MM.1S (cell line): ENCODE data around the gene KDM4C.

Experiments
- DNase-seq: peaks from one replicate; pipeline ENCODE4 v3.0.0-alpha.2; 2015
- H2AFZ ChIP-seq: fragments of 300-600 bp; sonication (generic); 2 replicates; pipeline ENCODE4 v1.6.0; 2016; ENCODE audit warnings: antibody characterized with exemption, low read length
- H3F3A ChIP-seq: fragments of 300-600 bp; sonication (generic); 2 replicates; pipeline ENCODE4 v1.6.1; 2016; ENCODE audit warnings: mild to moderate bottlenecking, antibody characterized with exemption, low read length, moderate library complexity, mixed read lengths; ENCODE audit not compliant: insufficient read depth
- H3K27ac ChIP-seq: fragments of 300-600 bp; sonication (generic); 2 replicates; pipeline ENCODE4 v1.5.1; 2016; ENCODE audit warnings: mild to moderate bottlenecking, low read length
- H3K27me3 ChIP-seq: fragments of 300-600 bp; sonication (generic); replicated peaks from 2 replicates; pipeline ENCODE4 v1.6.0; 2016; ENCODE audit warnings: low read length; ENCODE audit not compliant: insufficient read depth
- H3K36me3 ChIP-seq: fragments of 300-600 bp; sonication (generic); replicated peaks from 2 replicates; pipeline ENCODE4 v1.6.1; 2016; ENCODE audit warnings: mild to moderate bottlenecking, low read length, mixed read lengths; ENCODE audit not compliant: insufficient read depth
- H3K4me1 ChIP-seq: fragments of 300-600 bp; sonication (generic); 2 replicates; pipeline ENCODE4 v1.6.1; 2016; ENCODE audit warnings: low read length, mixed read lengths
- H3K4me2 ChIP-seq: fragments of 300-600 bp; sonication (generic); 2 replicates; pipeline ENCODE4 v1.6.0; 2016; ENCODE audit warnings: low read depth, low read length
- H3K4me3 ChIP-seq: fragments of 300-600 bp; sonication (generic); 2 replicates; pipeline ENCODE4 v1.5.1; 2016; ENCODE audit warnings: low read length, mixed read lengths
- H3K79me2 ChIP-seq: fragments of 300-600 bp; sonication (generic); 2 replicates; pipeline ENCODE4 v1.6.1; 2016; ENCODE audit warnings: mixed run types, low read length, mixed read lengths
- H3K9ac ChIP-seq: fragments of 300-600 bp; sonication (generic); 2 replicates; pipeline ENCODE4 v1.6.1; 2016; ENCODE audit warnings: low read length, mixed read lengths
- H3K9me2 ChIP-seq: fragments of 300-600 bp; sonication (generic); replicated peaks from 2 replicates; pipeline ENCODE4 v1.6.1; 2016; ENCODE audit warnings: mild to moderate bottlenecking, low read length, mixed read lengths; ENCODE audit not compliant: insufficient read depth
- H3K9me3 ChIP-seq: fragments of 300-600 bp; sonication (generic); replicated peaks from 2 replicates; pipeline ENCODE4 v1.6.1; 2016; ENCODE audit warnings: mild to moderate bottlenecking, low read length, mixed read lengths; ENCODE audit not compliant: insufficient read depth
- H4K20me1 ChIP-seq: fragments of 300-600 bp; sonication (generic); 2 replicates; pipeline ENCODE4 v1.6.1; 2016; ENCODE audit warnings: mild to moderate bottlenecking, low read length, moderate library complexity, mixed read lengths; ENCODE audit not compliant: insufficient read depth
- CTCF ChIP-seq: fragments of 300-600 bp; sonication (generic); IDR thresholded peaks from 2 replicates; pipeline ENCODE4 v1.5.1; 2016; ENCODE audit warnings: antibody characterized with exemption, low read length, mixed read lengths
- EZH2 ChIP-seq: fragments of 300-600 bp; sonication (generic); optimal IDR thresholded peaks from 2 replicates; pipeline ENCODE3; 2017; ENCODE audit warnings: low read depth, mild to moderate bottlenecking, antibody characterized with exemption, low read length, mixed read lengths
- EZH2phosphoT487 ChIP-seq: fragments of 300-600 bp; sonication (generic); IDR thresholded peaks from 2 replicates; pipeline ENCODE4 v1.6.1; 2018; ENCODE audit warnings: antibody characterized with exemption, low read length

Gene KDM4C

GRCh38 chr9:6977761-6978160 is 220.0 kb downstream of the KDM4C start:
- Histone ChIP-seq H3K36me3 (no peaks in the 10 kb centered on the region), H3F3A (no peaks in the 10 kb centered on the region), H2AFZ (no peak overlapping the region), H3K27me3 (no peaks in the 10 kb centered on the region), H3K79me2 (no peaks in the 10 kb centered on the region), H3K27ac (no peak overlapping the region), H3K4me2 (no peak overlapping the region), H4K20me1 (0 out of 2 replicates have a peak, but pooled peaks cover 3% of the 10 kb centered on the region), H3K4me3 (no peak overlapping the region), H3K4me1 (no peaks in the 10 kb centered on the region), H3K9me2 (no peaks in the 10 kb centered on the region), H3K9ac (no peak overlapping the region), H3K9me3 (no peaks in the 10 kb centered on the region)
- DNase-seq = no peak
- TF ChIP-seq CTCF (no peak), EZH2 (no peak), EZH2phosphoT487 (no peak)

GRCh38 chr9:6978591-6978990 is 220.8 kb downstream of the KDM4C start:
- no peak for DNase-seq
- H3F3A ChIP-seq = no peaks in the 10 kb centered on the region
- H3K4me3 ChIP-seq = no peak overlapping the region
- H4K20me1 ChIP-seq = 0 out of 2 replicates have a peak, but pooled peaks cover 3% of the 10 kb centered on the region
- H3K4me2 ChIP-seq = no peak overlapping the region
- no peaks in the 10 kb centered on the region for H3K27me3 ChIP-seq
- no peaks in the 10 kb centered on the region for H3K9me2 ChIP-seq
- H3K79me2 ChIP-seq = no peaks in the 10 kb centered on the region
- H3K4me1 ChIP-seq = no peaks in the 10 kb centered on the region
- H2AFZ ChIP-seq = no peak overlapping the region
- H3K27ac ChIP-seq = no peak overlapping the region
- H3K36me3 ChIP-seq = no peaks in the 10 kb centered on the region
- H3K9me3 ChIP-seq = no peaks in the 10 kb centered on the region
- no peak overlapping the region for H3K9ac ChIP-seq
- TF ChIP-seq CTCF = no peak
- TF ChIP-seq EZH2 = no peak
- no peak for TF ChIP-seq EZH2phosphoT487

GRCh38 chr9:6984941-6985578 is 227.3 kb downstream of the KDM4C start:
- Histone ChIP-seq H2AFZ (no peak overlapping the region), H3K9me3 (no peaks in the 10 kb centered on the region), H3K4me1 (no peaks in the 10 kb centered on the region), H4K20me1 (no peaks in the 10 kb centered on the region), H3F3A (no peaks in the 10 kb centered on the region), H3K9me2 (no peaks in the 10 kb centered on the region), H3K36me3 (no peaks in the 10 kb centered on the region), H3K4me3 (no peak overlapping the region), H3K27me3 (no peaks in the 10 kb centered on the region), H3K27ac (no peak overlapping the region), H3K4me2 (no peak overlapping the region), H3K79me2 (no peaks in the 10 kb centered on the region), H3K9ac (no peak overlapping the region)
- no peak for DNase-seq
- no peak for TF ChIP-seq CTCF
